GM12878 (cell line): ENCODE results near the gene ADAMTSL3. TPM values are rescaled to one million over a fixed set of nuclear protein-coding genes. Genes with fewer than 3 reads are reported as not detected.

Experiments
- ATAC-seq: fragments of 200-7000 bp; cut with Tn5 transposase; 3 replicates; pipeline ENCODE4 v1.9.1; 2020; ENCODE audit warnings: mild to moderate bottlenecking, moderate library complexity
- BruUV-seq: library from RNA; stranded (reverse); fragments of 400-500 nt; replicated peaks from 2 replicates; lab custom pipeline; 2021; lab: Mats Ljungman, UMichigan
- CTCF ChIA-PET: fragments of 300-600 bp; sonication (Branson Sonifier 250); formaldehyde crosslinking; extraction: SDS; loops from one replicate; lab custom pipeline; 2021; ENCODE audit warnings: inconsistent platforms; lab: Yijun Ruan, JAX
- POLR2A ChIA-PET: fragments of 350-600 bp; formaldehyde crosslinking; extraction: SDS; loops from one replicate; lab custom pipeline; 2021; ENCODE audit warnings: inconsistent platforms; lab: Charles Lee
- RAD21 ChIA-PET: fragments of 300-600 bp; sonication (Branson Sonifier 250); formaldehyde crosslinking; loops from one replicate; lab custom pipeline; 2023; ENCODE audit warnings: antibody characterized with exemption; ENCODE audit not compliant: unreplicated experiment; lab: Charles Lee
- SMC1A ChIA-PET: fragments of 300-600 bp; sonication (Branson Sonifier 250); formaldehyde crosslinking; loops from one replicate; lab custom pipeline; 2023; ENCODE audit not compliant: unreplicated experiment, uncharacterized antibody; lab: Charles Lee
- DNase-seq: peaks from one replicate; pipeline ENCODE4 v3.0.0-alpha.2; 2011; ENCODE audit warnings: low read depth, low spot score
- FAIRE-seq: peaks from 3 replicates; lab custom pipeline; 2011; peaks lifted over from hg19 to GRCh38; lab: Jason Lieb, UNC
- H2AFZ ChIP-seq: 2 replicates; pipeline ENCODE4 v1.6.0; 2011; ENCODE audit warnings: low read depth, low read length, control low read depth; ENCODE audit not compliant: control insufficient read depth
- H3K27ac ChIP-seq: 2 replicates; pipeline ENCODE4 v1.5.1; 2011; ENCODE audit warnings: control low read depth; ENCODE audit not compliant: control insufficient read depth, insufficient read depth
- H3K27me3 ChIP-seq, 2 experiments: replicated peaks in 1 of 2; 2 replicates each; pipeline versions ENCODE4 v1.6.0 to v1.6.1; 2011; ENCODE audit warnings: low read length in 1 of 2; ENCODE audit not compliant: control insufficient read depth in 2 of 2, insufficient read depth in 2 of 2
- H3K36me3 ChIP-seq, 2 experiments: 2 replicates each; pipeline ENCODE4 v1.5.1; 2011; ENCODE audit warnings: low read length in 1 of 2; ENCODE audit not compliant: control insufficient read depth in 2 of 2, insufficient read depth in 2 of 2
- H3K4me1 ChIP-seq: 2 replicates; pipeline ENCODE4 v1.6.1; 2011; ENCODE audit warnings: mild to moderate bottlenecking, low read length, moderate library complexity, mixed read lengths; ENCODE audit not compliant: control insufficient read depth, insufficient read depth
- H3K4me2 ChIP-seq: 2 replicates; pipeline ENCODE4 v1.6.0; 2011; ENCODE audit warnings: control low read depth; ENCODE audit not compliant: control insufficient read depth, insufficient read depth
- H3K4me3 ChIP-seq: fragments of 200-600 bp; sonication (generic); 2 replicates; pipeline ENCODE4 v1.5.1; 2016
- H3K79me2 ChIP-seq: 2 replicates; pipeline ENCODE4 v1.6.0; 2011; ENCODE audit warnings: low read length; ENCODE audit not compliant: control insufficient read depth, insufficient read depth
- H3K9ac ChIP-seq: 2 replicates; pipeline ENCODE4 v1.8.0; 2011; ENCODE audit warnings: low read length, control low read depth, mixed read lengths; ENCODE audit not compliant: control insufficient read depth, insufficient read depth
- H3K9me3 ChIP-seq: replicated peaks from 3 replicates; pipeline ENCODE4 v1.5.1; 2011; ENCODE audit warnings: mild to moderate bottlenecking, low read length; ENCODE audit not compliant: control insufficient read depth, insufficient read depth
- H4K20me1 ChIP-seq: 2 replicates; pipeline ENCODE4 v1.6.0; 2011; ENCODE audit not compliant: control insufficient read depth, insufficient read depth
- ASH2L ChIP-seq: fragments of 300-600, 200-600 bp; sonication (generic); IDR thresholded peaks from 2 replicates; pipeline ENCODE4 v1.6.1; 2017; ENCODE audit warnings: low read depth, mild to moderate bottlenecking, borderline replicate concordance
- ATF3 ChIP-seq: IDR thresholded peaks from 2 replicates; pipeline ENCODE4 v1.6.1; 2011; ENCODE audit warnings: low read depth, mild to moderate bottlenecking, low read length, moderate library complexity, borderline replicate concordance; ENCODE audit errors: extremely low read depth
- BMI1 ChIP-seq: fragments of 450-650 bp; IDR thresholded peaks from 2 replicates; pipeline ENCODE4 v1.6.1; 2016; ENCODE audit warnings: mild to moderate bottlenecking, moderate library complexity, borderline replicate concordance
- FOXK2 ChIP-seq: fragments of 450-650 bp; IDR thresholded peaks from 2 replicates; pipeline ENCODE4 v1.6.1; 2017; ENCODE audit warnings: mild to moderate bottlenecking, moderate library complexity
- IKZF2 ChIP-seq, 2 experiments: fragments of 450-650 bp; IDR thresholded peaks; 2 replicates each; pipeline ENCODE4 v1.6.1; 2017; ENCODE audit warnings: mild to moderate bottlenecking in 2 of 2, moderate library complexity in 2 of 2
- IRF5 ChIP-seq: fragments of 450-650 bp; IDR thresholded peaks from 2 replicates; pipeline ENCODE4 v1.6.1; 2017; ENCODE audit warnings: borderline replicate concordance
- JUND ChIP-seq: IDR thresholded peaks from 2 replicates; pipeline ENCODE4 v1.6.1; 2012; ENCODE audit warnings: low read depth, mild to moderate bottlenecking, low read length, improper control_type of control experiment, moderate library complexity
- PBX3 ChIP-seq: IDR thresholded peaks from 2 replicates; pipeline ENCODE4 v1.6.1; 2011; ENCODE audit warnings: mild to moderate bottlenecking, low read depth, low read length, moderate library complexity; ENCODE audit not compliant: insufficient replicate concordance
- RCOR1 ChIP-seq: conservative IDR thresholded peaks from 2 replicates; pipeline ENCODE4 v1.6.1; 2012; ENCODE audit warnings: low read depth, low read length, improper control_type of control experiment
- SKIL ChIP-seq: fragments of 450-650 bp; IDR thresholded peaks from 2 replicates; pipeline ENCODE4 v1.6.1; 2017; ENCODE audit warnings: mild to moderate bottlenecking, low read depth, inconsistent platforms; ENCODE audit not compliant: poor library complexity, severe bottlenecking
- TCF12 ChIP-seq: IDR thresholded peaks from 2 replicates; pipeline ENCODE4 v1.6.1; 2011; ENCODE audit warnings: low read depth, mild to moderate bottlenecking, low read length
- ZNF207 ChIP-seq: fragments of 450-650 bp; IDR thresholded peaks from 2 replicates; pipeline ENCODE4 v1.6.1; 2014; ENCODE audit warnings: antibody characterized with exemption, mild to moderate bottlenecking, borderline replicate concordance
- WGBS: methylation state at CpG from one replicate; pipeline ENCODE4 v1.1.6; 2016; ENCODE audit warnings: low lambda C conversion rate; ENCODE audit not compliant: insufficient replicate concordance, insufficient coverage; ENCODE audit errors: missing lambda C conversion rate; 5-methylcytosine and 5-hydroxymethylcytosine counted together
- in situ Hi-C: fragments of 300-500 bp; cut with MboI; formaldehyde crosslinking; loops from 9 replicates; pipeline ENCODE4 v1.14.3; 2018; ENCODE audit warnings: mixed read lengths
- intact Hi-C: fragments of 100-400 bp; cut with micrococcal nuclease; formaldehyde crosslinking; loops from one replicate; pipeline ENCODE4 v1.14.2; 2022; ENCODE audit not compliant: unreplicated experiment
- polyA plus RNA-seq, 11 experiments: library from polyadenylated mRNA; depleted of rRNA in 4 of 11; unstranded in 6 of 11; stranded (reverse) in 5 of 11; fragments of >200 nt; fragmentation: Nextera tagmentation in 4 of 11; fragmentation: Illumina TruSeq in 1 of 11; extraction: Ambion mirVana in 4 of 11; extraction: Trizol in 1 of 11; gene quantifications; 1 replicate in 1 of 11; 2 replicates in 10 of 11; pipeline versions ENCODE4 v1.2.1 to v1.2.3, GENCODE V29; 2011 to 2016; ENCODE audit warnings: inconsistent platforms in 2 of 11, missing spikeins in 2 of 11, low read depth in 1 of 11
- total RNA-seq, 4 experiments: library from RNA; depleted of rRNA in 3 of 4; stranded (reverse); fragments of >200 nt in 3 of 4; fragmentation: Illumina TruSeq in 1 of 4; extraction: Trizol in 1 of 4; gene quantifications; 2 replicates each; pipeline versions ENCODE4 v1.2.1 to v1.2.3, GENCODE V29; 2013 to 2021

ADAMTSL3 gene
- total and polyA plus RNA-seq, 10 of the 15 experiments (the other 5 are each of a cell fraction or from before 2014, with no cell fraction given) = 0.01 to 0.28 (median 0.13) TPM

- H3K27ac ChIP-seq = no peak overlapping the region
- no peak overlapping the region for H3K4me2 ChIP-seq
- no peaks in the 10 kb centered on the region for H4K20me1 ChIP-seq
- no peaks in the 10 kb centered on the region for H3K27me3 ChIP-seq
- H2AFZ ChIP-seq = no peak overlapping the region
- TF ChIP-seq PBX3 (no peak), IKZF2 (IDR thresholded peaks at IDR 0.05) (no peak), ASH2L (no peak), FOXK2 (no peak), JUND (no peak)
- TF ChIP-seq, all 136 proteins: peak for 0
- ATAC-seq (no peak), FAIRE-seq (no peak), DNase-seq (no peak)
- H3K9me3 ChIP-seq = no peaks in the 10 kb centered on the region
- RAD21 ChIA-PET = no interaction called here
- BruUV-seq = no TSS peak
- in situ Hi-C loops = no loop called here
- 12% methylated on average over 5 of the region's 5 CpGs for WGBS
- no peaks in the 10 kb centered on the region for H3K36me3 ChIP-seq
- intact Hi-C loops = no loop called here
- CTCF ChIA-PET = no interaction called here
- SMC1A ChIA-PET = no interaction called here
- no peak overlapping the region for H3K4me3 ChIP-seq
- no peak overlapping the region for H3K9ac ChIP-seq
- no peaks in the 10 kb centered on the region for H3K4me1 ChIP-seq
- H3K79me2 ChIP-seq = no peaks in the 10 kb centered on the region
- POLR2A ChIA-PET = no interaction called here
These were observed 93.3 kb downstream of the ADAMTSL3 start for GRCh38 chr15:83747050-83747717.

GRCh38 chr15:83747718-83748110, 93.8 kb downstream of the ADAMTSL3 start:
- no peaks in the 10 kb centered on the region for H3K36me3 ChIP-seq
- TF ChIP-seq SKIL (no peak), IRF5 (no peak), TCF12 (no peak), RCOR1 (no peak), ATF3 (no peak), BMI1 (no peak), ZNF207 (no peak)

More at GRCh38 chr15:83747718-83748110, 93.8 kb downstream of the ADAMTSL3 start:
- FAIRE-seq (no peak), ATAC-seq (no peak), DNase-seq (no peak)
- no peaks in the 10 kb centered on the region for H4K20me1 ChIP-seq
- in situ Hi-C loops (no loop called here), intact Hi-C loops (no loop called here)
- ChIA-PET SMC1A (no interaction called here), CTCF (no interaction called here), POLR2A (no interaction called here), RAD21 (no interaction called here)
- no peaks in the 10 kb centered on the region for H3K9me3 ChIP-seq
- no peak overlapping the region for H3K9ac ChIP-seq
- H3K4me2 ChIP-seq = no peak overlapping the region
- H3K27ac ChIP-seq = no peak overlapping the region
- WGBS = 33% methylated on average over 5 of the region's 5 CpGs
- H3K4me3 ChIP-seq = no peak overlapping the region
- no peaks in the 10 kb centered on the region for H3K4me1 ChIP-seq
- H3K79me2 ChIP-seq = no peaks in the 10 kb centered on the region
- no peak overlapping the region for H2AFZ ChIP-seq
- no TSS peak for BruUV-seq
- no peaks in the 10 kb centered on the region for H3K27me3 ChIP-seq
